Gastrocnemius medialis (tissue), 4 donors: ENCODE data around the gene CST3. TPM values are rescaled to one million over a fixed set of nuclear protein-coding genes. Genes with fewer than 3 reads are reported as not detected.
A peak's percentile ranks its signal among the peaks of the same experiment; 100 is the strongest.
"Not testable (repeated sequence)": the region's sequence is repeated elsewhere in the genome, so short reads cannot be mapped to it uniquely, and the experiment has no call there.

Source experiments
- ATAC-seq, 2 donors: fragments of 150-250 bp; one replicate each; pipeline ENCODE4 v1.9.1; 2016
- DNase-seq, 2 donors: peaks; one replicate each; pipeline ENCODE4 v3.0.0-alpha.2; 2019
- H3K27ac ChIP-seq, 4 donors: fragments of 200-600 bp; sonication (generic); 1 replicate in 1 of 4; 2 replicates in 3 of 4; pipeline ENCODE4 v1.5.1; 2016 to 2018; ENCODE audit warnings: mild to moderate bottlenecking in 2 of 4, moderate library complexity in 1 of 4
- H3K27me3 ChIP-seq, 3 donors: fragments of 200-600 bp; sonication (generic) in 2 of 3; 1 replicate in 1 of 3; 2 replicates in 2 of 3; pipeline versions ENCODE4 v1.5.1 to v1.6.0; 2016 to 2019; ENCODE audit warnings: mild to moderate bottlenecking in 1 of 3, moderate library complexity in 1 of 3
- H3K36me3 ChIP-seq, 2 donors: fragments of 200-600 bp; sonication (generic) in 1 of 2; one replicate each; pipeline ENCODE4 v1.5.1; 2017 to 2018
- H3K4me1 ChIP-seq, 2 donors: fragments of 200-600 bp; sonication (generic) in 1 of 2; one replicate each; pipeline ENCODE4 v1.5.1; 2016 to 2017; ENCODE audit warnings: mild to moderate bottlenecking in 2 of 2
- H3K4me3 ChIP-seq, 4 donors: fragments of 200-600 bp; sonication (generic) in 3 of 4; 1 replicate in 1 of 4; 2 replicates in 3 of 4; pipeline ENCODE4 v1.5.1; 2016 to 2019; ENCODE audit warnings: mild to moderate bottlenecking in 2 of 4
- H3K9me3 ChIP-seq, 3 donors: fragments of 200-600 bp; sonication (generic) in 2 of 3; 1 replicate in 1 of 3; 2 replicates in 2 of 3; pipeline ENCODE4 v1.5.1; 2016 to 2019
- POLR2A ChIP-seq, 2 donors: fragments of 450-650 bp; IDR thresholded peaks; one replicate each; pipeline ENCODE4 v1.6.1; 2017; ENCODE audit warnings: antibody characterized with exemption in 2 of 2, mild to moderate bottlenecking in 2 of 2, moderate library complexity in 2 of 2
- in situ Hi-C, 4 donors: fragments of 200-750 bp; cut with MboI; loops; one replicate each; pipeline versions ENCODE4 v1.15.0 to v1.8.0; 2017; ENCODE audit warnings: low sequenced_read_pairs in 4 of 4
- intact Hi-C: fragments of 100-400 bp; cut with DNase I; formaldehyde crosslinking; loops from one replicate; pipeline ENCODE4 v1.15.1; 2023; ENCODE audit warnings: low total_unique reads
- total RNA-seq, 4 donors: library from RNA; depleted of rRNA; stranded (reverse); fragments of >200 nt; gene quantifications; one replicate each; pipeline versions ENCODE4 v1.1.0 to v1.2.3, GENCODE V29; 2016
- TF ChIP-seq, protein P1 (sequence below), 5 experiments: fragments of 450-650 bp in 3 of 5; fragments of 200-600 bp in 2 of 5; sonication (generic) in 2 of 5; IDR thresholded peaks in 4 of 5; conservative IDR thresholded peaks in 1 of 5; 1 replicate in 4 of 5; 2 replicates in 1 of 5; pipeline ENCODE4 v1.5.1; 2016 to 2019; ENCODE audit warnings: antibody characterized with exemption in 5 of 5, mild to moderate bottlenecking in 3 of 5, moderate library complexity in 3 of 5

The CST3 gene
- total RNA-seq, 4 donors from 2014 or later: 461 to 1,821 (median 697) TPM

- DNase-seq: no peak
- intact Hi-C loops: loop anchor here (5.0 kb wide), 1 partner anchor 224 kb away; no protein-coding TSS in a partner anchor
- in situ Hi-C loops: loop anchor here in 2 of 4 donors (5.0 kb wide), 1 partner anchor 331 kb away; no protein-coding TSS in a partner anchor
- H3K4me3 ChIP-seq: no peak overlapping the region
- no peak for ATAC-seq
- no peaks in the 10 kb centered on the region for H3K36me3 ChIP-seq
- no peaks in the 10 kb centered on the region for H3K9me3 ChIP-seq
- H3K4me1 ChIP-seq: peaks cover under 1 to 1% of the 10 kb centered on the region in 2 donors
- H3K27me3 ChIP-seq: no peaks in the 10 kb centered on the region
- H3K27ac ChIP-seq: peak overlapping the region in 2 of 4 donors; percentile 30 to 42
- TF ChIP-seq, protein P1, sequence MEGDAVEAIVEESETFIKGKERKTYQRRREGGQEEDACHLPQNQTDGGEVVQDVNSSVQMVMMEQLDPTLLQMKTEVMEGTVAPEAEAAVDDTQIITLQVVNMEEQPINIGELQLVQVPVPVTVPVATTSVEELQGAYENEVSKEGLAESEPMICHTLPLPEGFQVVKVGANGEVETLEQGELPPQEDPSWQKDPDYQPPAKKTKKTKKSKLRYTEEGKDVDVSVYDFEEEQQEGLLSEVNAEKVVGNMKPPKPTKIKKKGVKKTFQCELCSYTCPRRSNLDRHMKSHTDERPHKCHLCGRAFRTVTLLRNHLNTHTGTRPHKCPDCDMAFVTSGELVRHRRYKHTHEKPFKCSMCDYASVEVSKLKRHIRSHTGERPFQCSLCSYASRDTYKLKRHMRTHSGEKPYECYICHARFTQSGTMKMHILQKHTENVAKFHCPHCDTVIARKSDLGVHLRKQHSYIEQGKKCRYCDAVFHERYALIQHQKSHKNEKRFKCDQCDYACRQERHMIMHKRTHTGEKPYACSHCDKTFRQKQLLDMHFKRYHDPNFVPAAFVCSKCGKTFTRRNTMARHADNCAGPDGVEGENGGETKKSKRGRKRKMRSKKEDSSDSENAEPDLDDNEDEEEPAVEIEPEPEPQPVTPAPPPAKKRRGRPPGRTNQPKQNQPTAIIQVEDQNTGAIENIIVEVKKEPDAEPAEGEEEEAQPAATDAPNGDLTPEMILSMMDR (IDR thresholded peaks at IDR 0.05 in 4 of 5, conservative IDR thresholded peaks at IDR 0.05 in 1 of 5): no peak
- TF ChIP-seq POLR2A (IDR thresholded peaks at IDR 0.05): no peak
Observed at GRCh38 chr20:23666189-23666588, 28.4 kb upstream of the CST3 start.

- H3K4me1 ChIP-seq: peaks cover 13 to 14% of the 10 kb centered on the region in 2 donors
- intact Hi-C loops (loop anchor here (5.0 kb wide), 1 partner anchor 223 kb away; no protein-coding TSS in a partner anchor), in situ Hi-C loops (loop anchor here in 2 of 4 donors (5.0 kb wide), 1 partner anchor 332 kb away; no protein-coding TSS in a partner anchor)
- H3K27me3 ChIP-seq: no peaks in the 10 kb centered on the region
- TF ChIP-seq, protein P1 (IDR thresholded peaks at IDR 0.05 in 4 of 5, conservative IDR thresholded peaks at IDR 0.05 in 1 of 5): no peak
- no peak for TF ChIP-seq POLR2A (IDR thresholded peaks at IDR 0.05)
- H3K27ac ChIP-seq: no peak overlapping the region
- DNase-seq (no peak), ATAC-seq (no peak)
- no peak overlapping the region for H3K4me3 ChIP-seq
- H3K9me3 ChIP-seq: no peaks in the 10 kb centered on the region
- H3K36me3 ChIP-seq: no peaks in the 10 kb centered on the region
Observed at GRCh38 chr20:23664954-23665353, 27.2 kb upstream of the CST3 start.

GRCh38 chr20:23664046-23664445 lies 26.3 kb upstream of the CST3 start:
- H3K27ac ChIP-seq, intact Hi-C loops, H3K27me3 ChIP-seq, H3K4me3 ChIP-seq, H3K9me3 ChIP-seq, H3K36me3 ChIP-seq, ATAC-seq, in situ Hi-C loops, DNase-seq: not testable (repeated sequence)
- H3K4me1 ChIP-seq: peaks cover 15 to 19% of the 10 kb centered on the region in 2 donors

GRCh38 chr20:23663180-23663579 lies 25.4 kb upstream of the CST3 start:
- TF ChIP-seq, protein P1 (IDR thresholded peaks at IDR 0.05 in 4 of 5, conservative IDR thresholded peaks at IDR 0.05 in 1 of 5): no peak
- no peak for TF ChIP-seq POLR2A (IDR thresholded peaks at IDR 0.05)
- Histone ChIP-seq H3K27me3 (no peaks in the 10 kb centered on the region), H3K4me1 (peaks cover 15 to 19% of the 10 kb centered on the region in 2 donors), H3K27ac (no peak overlapping the region), H3K9me3 (no peaks in the 10 kb centered on the region), H3K4me3 (no peak overlapping the region), H3K36me3 (no peaks in the 10 kb centered on the region)
- intact Hi-C loops (no loop called here), in situ Hi-C loops (no loop called here)
- ATAC-seq (no peak), DNase-seq (no peak)

- intact Hi-C loops: no loop called here
- DNase-seq (no peak), ATAC-seq (no peak)
Observed at GRCh38 chr20:23662276-23662870, 24.6 kb upstream of the CST3 start.

More at GRCh38 chr20:23662276-23662870, 24.6 kb upstream of the CST3 start:
- Histone ChIP-seq H3K36me3 (no peaks in the 10 kb centered on the region), H3K4me3 (no peak overlapping the region), H3K4me1 (peaks cover 15 to 19% of the 10 kb centered on the region in 2 donors), H3K9me3 (no peaks in the 10 kb centered on the region), H3K27me3 (no peaks in the 10 kb centered on the region), H3K27ac (no peak overlapping the region)
- in situ Hi-C loops: no loop called here
- TF ChIP-seq POLR2A (IDR thresholded peaks at IDR 0.05): no peak
- TF ChIP-seq, protein P1 (IDR thresholded peaks at IDR 0.05 in 4 of 5, conservative IDR thresholded peaks at IDR 0.05 in 1 of 5): no peak
